Astrocyte of the spinal cord (primary cell): ENCODE results near the gene COL4A6.
A peak's percentile ranks its signal among the peaks of the same experiment; 100 is the strongest.

Experiments used
- DNase-seq: peaks from one replicate; pipeline ENCODE4 v3.0.0; 2011; ENCODE audit warnings: low read depth, low spot score
- H3K4me3 ChIP-seq: 2 replicates; pipeline ENCODE4 v1.5.1; 2011; ENCODE audit warnings: low read depth, mild to moderate bottlenecking, low read length, moderate library complexity
- in situ Hi-C: cut with HindIII; loops from 2 replicates; pipeline ENCODE4 v1.10.0; 2017; ENCODE audit warnings: low sequenced_read_pairs
- TF ChIP-seq, protein P1 (sequence below): IDR thresholded peaks from 2 replicates; pipeline ENCODE4 v1.5.1; 2012; ENCODE audit warnings: low read depth, mild to moderate bottlenecking, low read length, inconsistent platforms

Gene COL4A6

DNA sequence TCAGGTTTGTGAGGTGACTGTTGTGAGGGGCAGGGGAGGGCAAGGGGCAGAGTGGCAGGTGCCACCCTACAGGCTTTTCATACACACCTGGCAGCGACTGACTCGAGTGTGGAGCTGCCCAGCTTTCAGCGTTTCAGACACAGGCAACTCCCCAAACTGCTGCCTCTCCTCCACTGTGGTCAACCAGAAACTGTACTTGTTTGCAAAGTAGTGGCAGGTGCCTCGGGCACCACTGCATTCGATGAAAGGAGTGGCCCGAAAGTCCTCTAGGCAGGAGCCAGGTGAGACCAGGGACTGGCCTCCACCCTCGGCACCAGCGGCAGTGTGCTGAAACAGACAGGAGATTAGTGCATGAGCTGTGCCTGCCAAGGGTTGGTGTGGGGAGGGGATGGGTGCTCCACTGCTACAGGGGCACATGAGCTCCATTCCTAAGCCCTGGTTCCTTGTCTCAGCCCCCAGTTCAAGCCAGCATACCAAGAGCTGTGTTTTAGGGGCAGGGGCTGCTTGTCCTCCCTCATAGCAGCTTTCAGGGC is 281.2 kb downstream of the COL4A6 start:
- TF ChIP-seq, protein P1, sequence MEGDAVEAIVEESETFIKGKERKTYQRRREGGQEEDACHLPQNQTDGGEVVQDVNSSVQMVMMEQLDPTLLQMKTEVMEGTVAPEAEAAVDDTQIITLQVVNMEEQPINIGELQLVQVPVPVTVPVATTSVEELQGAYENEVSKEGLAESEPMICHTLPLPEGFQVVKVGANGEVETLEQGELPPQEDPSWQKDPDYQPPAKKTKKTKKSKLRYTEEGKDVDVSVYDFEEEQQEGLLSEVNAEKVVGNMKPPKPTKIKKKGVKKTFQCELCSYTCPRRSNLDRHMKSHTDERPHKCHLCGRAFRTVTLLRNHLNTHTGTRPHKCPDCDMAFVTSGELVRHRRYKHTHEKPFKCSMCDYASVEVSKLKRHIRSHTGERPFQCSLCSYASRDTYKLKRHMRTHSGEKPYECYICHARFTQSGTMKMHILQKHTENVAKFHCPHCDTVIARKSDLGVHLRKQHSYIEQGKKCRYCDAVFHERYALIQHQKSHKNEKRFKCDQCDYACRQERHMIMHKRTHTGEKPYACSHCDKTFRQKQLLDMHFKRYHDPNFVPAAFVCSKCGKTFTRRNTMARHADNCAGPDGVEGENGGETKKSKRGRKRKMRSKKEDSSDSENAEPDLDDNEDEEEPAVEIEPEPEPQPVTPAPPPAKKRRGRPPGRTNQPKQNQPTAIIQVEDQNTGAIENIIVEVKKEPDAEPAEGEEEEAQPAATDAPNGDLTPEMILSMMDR, result no peak
- H3K4me3 ChIP-seq, result no peak overlapping the region
- in situ Hi-C loops, result no loop called here
- DNase-seq, result no peak

DNA sequence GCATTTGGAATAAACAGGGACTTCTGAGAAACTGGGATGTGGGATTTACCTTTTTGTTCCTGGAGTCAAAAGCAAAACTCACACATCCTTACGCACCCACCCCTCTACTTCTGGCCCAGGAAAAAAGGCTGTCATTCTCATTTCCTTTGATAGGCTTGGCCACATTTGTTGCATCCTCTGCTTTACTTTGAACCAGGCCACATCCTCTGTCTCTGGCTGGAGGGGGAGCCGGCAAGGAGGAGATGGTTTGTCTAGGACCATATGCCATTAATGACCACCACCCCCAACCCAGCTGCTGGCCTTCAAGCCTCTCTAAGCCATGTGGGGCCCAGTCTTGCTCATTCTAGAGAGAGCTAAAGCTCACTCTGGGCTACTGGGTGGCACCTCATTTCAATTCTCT is 282.1 kb downstream of the COL4A6 start:
- no peak for DNase-seq
- no peak overlapping the region for H3K4me3 ChIP-seq
- in situ Hi-C loops, result no loop called here
- TF ChIP-seq, protein P1, result no peak

DNA sequence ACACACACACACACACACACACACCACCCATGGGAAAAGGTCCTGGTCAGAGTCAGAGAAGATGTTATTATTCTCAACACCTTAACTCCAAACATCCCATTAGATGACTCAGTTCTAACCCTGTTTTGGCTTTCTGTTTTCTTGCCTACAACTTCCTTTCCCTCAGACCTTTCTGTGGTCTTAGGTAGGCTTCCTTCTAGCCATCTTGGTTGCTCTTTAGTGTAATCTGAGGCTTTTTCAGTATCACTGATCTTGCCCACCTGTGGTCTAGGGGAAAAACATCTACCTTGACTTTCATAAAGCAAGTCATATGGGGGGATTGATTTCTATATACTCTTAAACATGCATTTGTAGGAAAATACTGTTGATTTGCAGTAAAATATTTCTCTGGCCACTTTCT is 289.7 kb downstream of the COL4A6 start:
- H3K4me3 ChIP-seq, result no peak overlapping the region
- TF ChIP-seq, protein P1, result no peak
- DNase-seq, result no peak
- in situ Hi-C loops, result no loop called here

DNA sequence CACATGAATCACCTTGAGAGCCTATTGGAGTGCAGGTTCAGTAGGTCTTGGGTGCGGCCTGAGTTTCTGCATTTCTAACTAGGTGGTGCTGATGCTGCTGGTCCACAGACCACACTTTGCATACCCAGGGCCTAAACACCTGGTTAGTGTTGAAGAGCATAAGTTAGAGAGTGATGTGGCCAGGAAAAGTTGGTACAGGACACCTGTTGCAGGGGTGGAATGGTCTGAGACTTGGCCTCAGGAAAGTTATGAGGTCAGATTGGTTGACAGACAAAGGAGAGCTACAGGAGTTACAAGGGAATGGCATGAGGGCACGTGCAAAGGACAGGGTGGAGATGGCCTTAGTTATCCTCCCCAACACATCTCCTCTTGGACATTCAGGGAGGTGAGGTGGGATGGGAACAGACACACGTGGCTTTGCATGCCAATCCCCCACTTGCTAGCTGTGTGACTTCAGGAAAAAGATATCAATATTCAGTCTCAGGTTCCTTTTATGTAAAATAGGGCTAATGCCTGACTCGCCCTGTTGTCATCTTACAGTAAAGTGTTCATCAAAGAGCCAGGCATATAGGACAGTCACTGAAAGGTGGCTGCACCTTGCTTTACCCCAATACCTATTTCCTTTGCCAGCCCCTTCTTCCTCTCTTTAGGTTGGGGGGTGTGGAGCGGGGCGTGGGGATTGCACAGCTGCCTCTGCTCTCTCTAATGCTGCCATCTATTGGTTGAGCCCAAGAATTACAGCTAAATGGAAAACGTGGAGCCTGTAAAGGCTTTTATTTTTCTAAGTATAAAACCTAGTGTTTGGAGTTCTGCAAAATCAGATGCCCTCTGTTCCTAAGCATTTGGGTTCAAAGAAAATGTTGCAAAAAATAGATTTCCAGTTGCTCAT is 299.2 kb downstream of the COL4A6 start:
- TF ChIP-seq, protein P1, result peak; percentile 51
- no peak for DNase-seq
- in situ Hi-C loops, result no loop called here
- H3K4me3 ChIP-seq, result no peak overlapping the region

DNA sequence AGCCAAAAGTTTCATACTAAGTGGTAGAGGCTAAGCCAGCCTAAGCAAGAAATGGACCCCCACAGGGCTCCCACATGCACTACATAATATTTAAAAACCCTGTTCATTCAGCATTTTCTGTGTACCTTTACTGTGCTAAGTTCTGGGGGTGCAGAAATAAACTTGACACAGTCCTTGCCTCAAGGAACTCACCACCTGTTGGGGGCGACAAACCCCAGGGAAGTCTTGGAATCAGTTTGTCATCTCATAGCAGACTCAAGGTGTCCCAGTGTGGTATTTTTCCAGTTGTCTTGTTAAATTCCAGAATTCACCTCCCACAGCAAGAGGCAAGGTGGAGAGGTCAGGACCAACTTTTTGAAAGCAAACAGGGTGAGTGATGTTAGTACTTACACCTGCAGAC is 303.5 kb downstream of the COL4A6 start:
- no peak overlapping the region for H3K4me3 ChIP-seq
- TF ChIP-seq, protein P1, result no peak
- in situ Hi-C loops, result no loop called here
- no peak for DNase-seq

DNA sequence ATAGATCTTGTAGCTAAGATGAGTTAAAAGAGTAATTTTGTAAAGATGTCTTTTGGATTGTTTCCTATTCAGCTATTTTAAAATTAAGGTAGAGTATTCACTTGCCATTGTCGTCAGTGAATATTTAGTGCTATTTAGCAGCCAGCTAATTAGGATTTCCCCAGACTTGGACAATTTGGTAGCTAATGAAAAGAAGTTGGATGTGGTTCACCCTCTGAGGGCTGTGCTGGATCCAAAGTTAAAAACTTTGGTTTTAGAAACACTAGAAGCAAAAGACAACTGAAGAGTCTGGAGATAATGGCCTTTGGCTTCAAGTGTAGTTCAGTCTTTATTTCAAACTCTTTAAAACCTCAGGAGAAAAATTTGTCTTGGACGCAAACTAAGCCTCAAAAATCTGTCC is 305.3 kb downstream of the COL4A6 start:
- no peak overlapping the region for H3K4me3 ChIP-seq
- TF ChIP-seq, protein P1, result no peak
- in situ Hi-C loops, result no loop called here
- DNase-seq, result no peak
